GM23248 (cell line): Measurements from ENCODE around the gene GNG8. TPM values are rescaled to one million over a fixed set of nuclear protein-coding genes. Genes with fewer than 3 reads are reported as not detected.

Experiments
- DNase-seq: peaks from one replicate; pipeline ENCODE4 v3.0.0-alpha.2; 2015
- H2AFZ ChIP-seq: fragments of 200-600 bp; sonication (generic); 2 replicates; pipeline ENCODE4 v1.6.1; 2016; ENCODE audit warnings: antibody characterized with exemption
- H3F3A ChIP-seq: fragments of 200-600 bp; sonication (generic); 2 replicates; pipeline ENCODE4 v1.6.1; 2016; ENCODE audit warnings: mild to moderate bottlenecking, antibody characterized with exemption, mixed run types; ENCODE audit not compliant: insufficient read depth
- H3K27ac ChIP-seq: fragments of 200-600 bp; sonication (generic); 2 replicates; pipeline ENCODE4 v1.5.1; 2016; ENCODE audit warnings: mild to moderate bottlenecking
- H3K27me3 ChIP-seq: fragments of 200-600 bp; sonication (generic); replicated peaks from 2 replicates; pipeline ENCODE4 v1.6.1; 2016; ENCODE audit warnings: mild to moderate bottlenecking; ENCODE audit not compliant: insufficient read depth
- H3K36me3 ChIP-seq: fragments of 200-600 bp; sonication (generic); 2 replicates; pipeline ENCODE4 v1.6.1; 2016; ENCODE audit warnings: low read depth, mild to moderate bottlenecking
- H3K4me1 ChIP-seq: fragments of 200-600 bp; sonication (generic); 2 replicates; pipeline ENCODE4 v1.6.1; 2016; ENCODE audit warnings: mild to moderate bottlenecking; ENCODE audit not compliant: insufficient read depth
- H3K4me2 ChIP-seq: fragments of 200-600 bp; sonication (generic); one replicate; pipeline ENCODE4 v1.6.1; 2016; ENCODE audit warnings: mild to moderate bottlenecking; ENCODE audit not compliant: unreplicated experiment
- H3K4me3 ChIP-seq: fragments of 200-600 bp; sonication (generic); 2 replicates; pipeline ENCODE4 v1.5.1; 2016; ENCODE audit warnings: mild to moderate bottlenecking
- H3K79me2 ChIP-seq: fragments of 200-600 bp; sonication (generic); 2 replicates; pipeline ENCODE4 v1.6.1; 2016; ENCODE audit warnings: mild to moderate bottlenecking; ENCODE audit not compliant: insufficient read depth
- H3K9ac ChIP-seq: fragments of 200-600 bp; sonication (generic); 2 replicates; pipeline ENCODE4 v1.6.1; 2016; ENCODE audit warnings: mild to moderate bottlenecking
- H3K9me2 ChIP-seq: fragments of 200-600 bp; sonication (generic); 2 replicates; pipeline ENCODE4 v1.6.1; 2016; ENCODE audit warnings: mixed run types, mild to moderate bottlenecking, moderate library complexity; ENCODE audit not compliant: insufficient read depth
- H3K9me3 ChIP-seq: fragments of 200-600 bp; sonication (generic); one replicate; pipeline ENCODE4 v1.6.1; 2017; ENCODE audit warnings: low read depth
- H4K20me1 ChIP-seq: fragments of 200-600 bp; sonication (generic); 2 replicates; pipeline ENCODE4 v1.6.0; 2016; ENCODE audit not compliant: insufficient read depth
- EZH2 ChIP-seq: fragments of 200-600 bp; sonication (generic); IDR thresholded peaks from 2 replicates; pipeline ENCODE4 v1.6.1; 2018; ENCODE audit warnings: antibody characterized with exemption, mild to moderate bottlenecking; ENCODE audit not compliant: insufficient read depth, poor library complexity, severe bottlenecking
- EZH2phosphoT487 ChIP-seq: fragments of 200-600 bp; sonication (generic); IDR thresholded peaks from 2 replicates; pipeline ENCODE4 v1.6.1; 2018; ENCODE audit warnings: antibody characterized with exemption, moderate library complexity, mild to moderate bottlenecking, low read depth; ENCODE audit not compliant: insufficient read depth
- WGBS, 2 experiments: methylation state at CpG; one replicate each; pipeline ENCODE4 v1.1.6; 2015 to 2017; ENCODE audit warnings: low lambda C conversion rate in 2 of 2, low coverage in 1 of 2; ENCODE audit errors: missing lambda C conversion rate in 2 of 2; 5-methylcytosine and 5-hydroxymethylcytosine counted together
- in situ Hi-C: fragments of 300-500 bp; cut with MboI; formaldehyde crosslinking; loops from 2 replicates; pipeline ENCODE4 v1.15.0; 2020
- polyA plus RNA-seq: library from polyadenylated mRNA; unstranded; fragments of >200 nt; fragmentation: Nextera tagmentation; extraction: Ambion mirVana; gene quantifications from 2 replicates; pipeline ENCODE4 v1.2.1, GENCODE V29; 2016
- total RNA-seq: library from RNA; depleted of rRNA; stranded (reverse); fragments of >200 nt; shearing (Covaris generic); gene quantifications from 2 replicates; pipeline ENCODE4 v1.2.3, GENCODE V29; 2014

The GNG8 gene
- total and polyA plus RNA-seq, 2 experiments from 2014 or later: not detected

- no peaks in the 10 kb centered on the region for H3K9me2 ChIP-seq
- in situ Hi-C loops: no loop called here
- 74 to 75% methylated on average over 12 to 13 of the region's 13 CpGs for WGBS, 2 experiments
- H3K27me3 ChIP-seq: no peaks in the 10 kb centered on the region
- H3K4me2 ChIP-seq: peak overlapping the region; percentile 84
- H3K9ac ChIP-seq: peak overlapping the region; percentile 24; the same call in 1 of the 2 replicates
- H3K4me1 ChIP-seq: peaks cover 21% of the 10 kb centered on the region
- peaks cover 42% of the 10 kb centered on the region; the same call in 1 of the 2 replicates for H3K36me3 ChIP-seq
- H3K27ac ChIP-seq: no peak overlapping the region
- H2AFZ ChIP-seq: no peak overlapping the region
- no peaks in the 10 kb centered on the region for H3K9me3 ChIP-seq
- H3F3A ChIP-seq: peaks cover 21% of the 10 kb centered on the region
- TF ChIP-seq EZH2phosphoT487: no peak
- TF ChIP-seq EZH2: no peak
- peaks cover 67% of the 10 kb centered on the region for H3K79me2 ChIP-seq
- no peaks in the 10 kb centered on the region; the same call in 1 of the 2 replicates for H4K20me1 ChIP-seq
- H3K4me3 ChIP-seq: no peak overlapping the region
- no peak for DNase-seq
Measured at GRCh38 chr19:46604781-46605355, 31.1 kb downstream of the GNG8 start.

GRCh38 chr19:46603752-46604231 is 32.2 kb downstream of the GNG8 start:
- Histone ChIP-seq H3K4me2 (peak overlapping the region; percentile 84), H2AFZ (no peak overlapping the region), H3K79me2 (peaks cover 67% of the 10 kb centered on the region), H3K9me2 (no peaks in the 10 kb centered on the region), H3F3A (peaks cover 10% of the 10 kb centered on the region; the same call in 1 of the 2 replicates), H4K20me1 (no peaks in the 10 kb centered on the region; the same call in 1 of the 2 replicates), H3K9ac (peak overlapping the region; percentile 90), H3K36me3 (peaks cover 31% of the 10 kb centered on the region; the same call in 1 of the 2 replicates), H3K27me3 (no peaks in the 10 kb centered on the region), H3K27ac (peak overlapping the region; percentile 92), H3K9me3 (no peaks in the 10 kb centered on the region), H3K4me1 (peaks cover 21% of the 10 kb centered on the region), H3K4me3 (peak overlapping the region; percentile 100)
- DNase-seq: peak; percentile 49
- 13 to 19% methylated on average over 9 of the region's 9 CpGs for WGBS, 2 experiments
- TF ChIP-seq EZH2phosphoT487 (no peak), EZH2 (no peak)
- in situ Hi-C loops: no loop called here

GRCh38 chr19:46603195-46603637 is 32.8 kb downstream of the GNG8 start:
- H3K4me3 ChIP-seq: peak overlapping the region; percentile 100
- H2AFZ ChIP-seq: no peak overlapping the region
- 0 out of 2 replicates have a peak, but pooled peaks cover 7% of the 10 kb centered on the region for H3F3A ChIP-seq
- H3K27ac ChIP-seq: peak overlapping the region; percentile 92
- H3K9me2 ChIP-seq: no peaks in the 10 kb centered on the region
- 0 to 8% methylated on average over 2 of the region's 2 CpGs for WGBS, 2 experiments
- H3K4me1 ChIP-seq: peaks cover 21% of the 10 kb centered on the region
- no peak for DNase-seq
- in situ Hi-C loops: no loop called here
- no peaks in the 10 kb centered on the region for H3K27me3 ChIP-seq
- no peaks in the 10 kb centered on the region; the same call in 1 of the 2 replicates for H4K20me1 ChIP-seq
- H3K4me2 ChIP-seq: peak overlapping the region; percentile 84
- H3K36me3 ChIP-seq: peaks cover 25% of the 10 kb centered on the region; the same call in 1 of the 2 replicates
- TF ChIP-seq EZH2 (no peak), EZH2phosphoT487 (no peak)
- peak overlapping the region; percentile 90 for H3K9ac ChIP-seq
- H3K79me2 ChIP-seq: peaks cover 67% of the 10 kb centered on the region
- no peaks in the 10 kb centered on the region for H3K9me3 ChIP-seq

- peaks cover 21% of the 10 kb centered on the region for H3K4me1 ChIP-seq
- H3K9ac ChIP-seq: peak overlapping the region; percentile 90
- H3K4me3 ChIP-seq: peak overlapping the region; percentile 100
- no peaks in the 10 kb centered on the region for H3K9me2 ChIP-seq
- TF ChIP-seq EZH2phosphoT487: no peak
- TF ChIP-seq EZH2: no peak
- H4K20me1 ChIP-seq: no peaks in the 10 kb centered on the region; the same call in 1 of the 2 replicates
- DNase-seq: peak; percentile 73
- H3F3A ChIP-seq: 0 out of 2 replicates have a peak, but pooled peaks cover 3% of the 10 kb centered on the region
- peaks cover 19% of the 10 kb centered on the region; the same call in 1 of the 2 replicates for H3K36me3 ChIP-seq
- peak overlapping the region; percentile 92 for H3K27ac ChIP-seq
- peaks cover 64% of the 10 kb centered on the region for H3K79me2 ChIP-seq
- in situ Hi-C loops: no loop called here
- WGBS, 2 experiments: 6% methylated on average over 22 to 23 of the region's 23 CpGs
- H3K4me2 ChIP-seq: peak overlapping the region; percentile 84
- H3K9me3 ChIP-seq: no peaks in the 10 kb centered on the region
- no peaks in the 10 kb centered on the region for H3K27me3 ChIP-seq
- H2AFZ ChIP-seq: no peak overlapping the region
Measured at GRCh38 chr19:46602392-46603194, 33.4 kb downstream of the GNG8 start.
